ENCODE data around the gene PEX19. TPM values are rescaled to one million over a fixed set of nuclear protein-coding genes. Genes with fewer than 3 reads are reported as not detected.

Gene PEX19
- total and polyA plus RNA-seq, 2 experiments from 2014 or later, result 39.3 to 60.3 TPM

DNA sequence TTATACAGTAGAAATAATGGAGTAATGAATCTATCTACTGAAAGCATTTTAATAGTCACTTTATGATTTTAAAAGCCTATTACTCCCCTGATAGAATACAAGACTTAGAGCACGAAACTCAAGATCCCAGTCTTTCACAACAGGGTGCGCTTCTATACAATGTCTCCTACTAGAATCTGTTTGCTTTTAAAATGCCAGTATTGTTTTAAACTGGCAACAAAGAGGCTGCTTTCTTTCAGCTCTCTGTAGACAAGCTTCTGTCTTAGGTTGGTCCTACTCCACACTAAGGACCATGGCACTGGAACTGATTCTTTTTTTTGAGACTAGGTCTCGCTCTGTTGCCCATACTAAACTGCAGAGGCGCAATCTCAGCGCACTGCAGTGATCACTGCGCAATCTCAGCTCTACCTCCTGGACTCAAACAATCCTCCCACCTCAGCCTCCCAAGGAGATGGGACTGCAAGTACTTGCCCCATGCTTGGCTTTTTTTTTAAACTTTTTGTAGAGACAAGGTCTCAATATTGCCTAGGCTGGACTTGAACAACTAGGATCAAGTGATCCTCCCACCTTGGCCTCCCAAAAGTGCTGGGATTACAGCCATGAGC is 27.4 kb downstream of the PEX19 start:
- Histone ChIP-seq H4K20me1 (ENCODE audit: insufficient read depth, poor library complexity, severe bottlenecking) (peaks cover 15% of the 10 kb centered on the region), H3K79me2 (peaks cover 75% of the 10 kb centered on the region), H3K9me3 (ENCODE audit: low read depth) (no peaks in the 10 kb centered on the region), H3K4me2 (no peak overlapping the region), H3K27me3 (no peaks in the 10 kb centered on the region), H3K9me2 (replicated peaks; ENCODE audit: insufficient read depth) (no peaks in the 10 kb centered on the region), H3K4me1 (ENCODE audit: insufficient read depth) (peaks cover 23% of the 10 kb centered on the region), H2AFZ (no peak overlapping the region), H3K4me3 (no peak overlapping the region), H3K27ac (no peak overlapping the region), H3K36me3 (replicated peaks; ENCODE audit: insufficient read depth, low read depth) (no peaks in the 10 kb centered on the region)
- no peak for DNase-seq (ENCODE audit: low spot score)
- TF ChIP-seq CTCF (IDR thresholded peaks at IDR 0.05; ENCODE audit: poor library complexity) (no peak), EZH2 (IDR thresholded peaks at IDR 0.05; ENCODE audit: borderline replicate concordance) (no peak), EZH2phosphoT487 (IDR thresholded peaks at IDR 0.05; ENCODE audit: low read depth, severe bottlenecking, unreplicated experiment) (no peak)
- WGBS (ENCODE audit: low lambda C conversion rate, missing lambda C conversion rate), result 88% methylated on average over 6 of the region's 6 CpGs

GRCh38 chr1:160256396-160257046 is 28.4 kb downstream of the PEX19 start:
- Histone ChIP-seq H3K27ac (no peak overlapping the region), H3K4me1 (ENCODE audit: insufficient read depth) (peaks cover 23% of the 10 kb centered on the region)

DNA sequence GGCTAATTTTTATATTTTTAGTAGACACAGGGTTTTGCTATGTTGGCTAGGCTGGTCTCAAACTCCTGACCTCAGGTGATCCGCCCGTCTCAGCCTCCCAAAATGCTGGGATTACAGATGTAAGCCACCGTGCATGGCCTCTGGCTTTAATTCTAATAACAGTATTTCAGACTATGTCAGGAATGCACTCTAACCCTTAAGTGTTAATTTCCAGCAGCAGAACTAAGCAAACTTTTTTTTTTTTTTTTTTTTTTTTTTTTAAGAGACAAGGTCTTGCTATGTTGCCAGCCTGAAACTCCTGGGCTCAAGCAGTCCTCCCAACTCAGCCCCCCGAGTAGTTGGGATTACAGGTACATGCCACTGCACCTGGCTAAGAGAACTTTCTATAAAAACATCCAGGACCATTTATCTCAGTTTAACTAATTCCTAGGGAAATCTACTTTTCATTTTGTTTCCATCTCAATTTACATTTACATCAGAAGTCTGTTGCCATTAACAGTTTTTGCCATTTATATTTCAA is 29.1 kb downstream of the PEX19 start:
- Histone ChIP-seq H3K9me3 (ENCODE audit: low read depth) (no peaks in the 10 kb centered on the region), H3K4me3 (no peak overlapping the region), H4K20me1 (ENCODE audit: insufficient read depth, poor library complexity, severe bottlenecking) (peaks cover 23% of the 10 kb centered on the region), H3K4me2 (peak overlapping the region; percentile 36), H3K79me2 (peaks cover 82% of the 10 kb centered on the region), H3K27me3 (no peaks in the 10 kb centered on the region), H2AFZ (no peak overlapping the region), H3K9me2 (replicated peaks; ENCODE audit: insufficient read depth) (no peaks in the 10 kb centered on the region), H3K4me1 (ENCODE audit: insufficient read depth) (peaks cover 23% of the 10 kb centered on the region), H3K27ac (no peak overlapping the region), H3K36me3 (replicated peaks; ENCODE audit: insufficient read depth, low read depth) (no peaks in the 10 kb centered on the region)
- WGBS (ENCODE audit: low lambda C conversion rate, missing lambda C conversion rate), result 79% methylated on average over 4 of the region's 4 CpGs
- TF ChIP-seq EZH2phosphoT487 (IDR thresholded peaks at IDR 0.05; ENCODE audit: low read depth, severe bottlenecking, unreplicated experiment), result no peak
- TF ChIP-seq EZH2 (IDR thresholded peaks at IDR 0.05; ENCODE audit: borderline replicate concordance), result no peak
- TF ChIP-seq CTCF (IDR thresholded peaks at IDR 0.05; ENCODE audit: poor library complexity), result no peak
- DNase-seq (ENCODE audit: low spot score), result no peak

More at GRCh38 chr1:160256396-160257046, 28.4 kb downstream of the PEX19 start:
- Histone ChIP-seq H3K79me2 (peaks cover 77% of the 10 kb centered on the region), H4K20me1 (ENCODE audit: insufficient read depth, poor library complexity, severe bottlenecking) (peaks cover 18% of the 10 kb centered on the region), H3K4me3 (no peak overlapping the region), H3K36me3 (replicated peaks; ENCODE audit: insufficient read depth, low read depth) (no peaks in the 10 kb centered on the region), H3K27me3 (no peaks in the 10 kb centered on the region), H3K4me2 (peak overlapping the region; percentile 36), H3K9me3 (ENCODE audit: low read depth) (no peaks in the 10 kb centered on the region), H2AFZ (no peak overlapping the region), H3K9me2 (replicated peaks; ENCODE audit: insufficient read depth) (no peaks in the 10 kb centered on the region)
- TF ChIP-seq CTCF (IDR thresholded peaks at IDR 0.05; ENCODE audit: poor library complexity), result no peak
- no peak for TF ChIP-seq EZH2phosphoT487 (IDR thresholded peaks at IDR 0.05; ENCODE audit: low read depth, severe bottlenecking, unreplicated experiment)
- no peak for TF ChIP-seq EZH2 (IDR thresholded peaks at IDR 0.05; ENCODE audit: borderline replicate concordance)
- 60% methylated on average over 3 of the region's 3 CpGs for WGBS (ENCODE audit: low lambda C conversion rate, missing lambda C conversion rate)
- peak; percentile 10 for DNase-seq (ENCODE audit: low spot score)
